SHP77 (cell line): Measurements from ENCODE around the gene KIAA0513.
"Not testable (repeated sequence)": the region's sequence is repeated elsewhere in the genome, so short reads cannot be mapped to it uniquely, and the experiment has no call there.

Experiments used
- DNase-seq, 2 experiments: peaks; one replicate each; lab custom pipeline; 2025; lab: John Stamatoyannopoulos, UW

Gene KIAA0513

DNA sequence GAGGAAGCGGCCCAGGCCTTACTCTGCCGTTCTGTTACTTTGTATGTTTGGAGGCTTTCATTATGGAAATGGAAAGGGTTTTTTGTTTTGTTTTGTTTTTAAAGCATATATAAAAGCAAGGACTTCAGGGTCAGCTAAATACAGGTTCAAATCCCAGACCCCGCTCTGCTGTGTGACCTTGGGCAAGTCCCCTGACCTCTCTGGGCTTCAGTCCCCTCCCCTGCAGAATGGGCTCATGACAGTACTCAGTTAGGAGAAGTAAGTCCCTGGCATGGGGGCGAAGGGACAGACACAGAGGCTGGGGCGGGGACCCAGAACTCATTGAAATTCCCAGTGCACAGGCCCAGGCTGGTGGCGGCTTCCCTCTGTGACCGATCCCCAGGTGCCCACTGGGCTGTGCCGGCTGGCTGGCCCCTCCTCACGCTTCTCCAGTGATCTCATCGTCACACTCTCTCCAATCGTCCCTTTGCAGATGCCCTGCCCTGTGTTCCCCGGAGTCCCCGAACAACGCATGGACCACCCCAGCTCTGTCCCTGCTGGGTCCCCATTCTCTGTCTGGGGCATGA is 85.7 kb downstream of the KIAA0513 start:
- no peak for DNase-seq

DNA sequence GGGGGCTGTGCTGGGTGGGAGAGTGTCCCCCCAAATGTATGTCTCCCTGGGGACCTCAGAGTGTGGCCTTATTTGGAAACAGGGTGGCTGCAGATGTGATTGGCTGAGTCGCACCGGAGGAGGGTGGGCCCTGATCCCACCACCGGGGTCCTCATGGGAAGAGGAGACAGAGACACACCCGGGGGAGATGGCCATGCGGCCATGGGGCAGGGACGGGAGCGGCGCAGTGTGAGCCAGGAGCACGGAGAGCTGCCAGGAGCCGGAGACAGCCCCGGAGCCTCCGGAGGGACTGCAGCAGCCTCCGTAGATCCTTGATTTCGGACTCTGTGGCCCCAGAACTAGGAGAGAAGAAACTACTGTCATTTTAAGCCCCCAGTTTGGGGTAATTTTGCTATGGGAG is 86.3 kb downstream of the KIAA0513 start:
- no peak for DNase-seq

GRCh38 chr16:85114909-85115567 is 87.4 kb downstream of the KIAA0513 start:
- peak; percentile 78 to 88 for DNase-seq

- DNase-seq: no peak
Measured at GRCh38 chr16:85117418-85117817, 89.8 kb downstream of the KIAA0513 start.

GRCh38 chr16:85120006-85120340 is 92.4 kb downstream of the KIAA0513 start:
- DNase-seq: no peak

DNA sequence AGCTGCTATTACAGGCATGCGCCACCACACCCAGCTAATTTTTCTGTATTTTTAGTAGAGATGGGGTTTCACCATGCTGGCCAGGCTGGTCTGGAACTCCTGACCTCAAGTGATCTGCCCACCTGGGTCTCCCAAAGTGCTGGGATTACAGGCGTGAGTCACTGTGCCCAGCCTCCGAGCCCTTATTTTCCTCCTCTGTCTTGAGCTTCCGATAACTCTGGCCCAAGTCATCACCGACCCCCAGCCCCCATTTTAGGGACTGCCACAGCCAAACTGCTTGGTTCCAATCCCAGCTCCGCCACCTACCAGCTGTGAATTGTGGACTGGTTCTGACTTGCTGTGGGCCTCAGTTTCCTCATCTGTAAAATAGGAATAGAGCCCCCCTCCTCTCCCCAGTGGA is 95.8 kb downstream of the KIAA0513 start:
- not testable (repeated sequence) for DNase-seq

GRCh38 chr16:85123891-85124635 is 96.5 kb downstream of the KIAA0513 start:
- no peak for DNase-seq

- DNase-seq: peak; percentile 73 to 81
Measured at GRCh38 chr16:85124636-85125346, 97.2 kb downstream of the KIAA0513 start.

DNA sequence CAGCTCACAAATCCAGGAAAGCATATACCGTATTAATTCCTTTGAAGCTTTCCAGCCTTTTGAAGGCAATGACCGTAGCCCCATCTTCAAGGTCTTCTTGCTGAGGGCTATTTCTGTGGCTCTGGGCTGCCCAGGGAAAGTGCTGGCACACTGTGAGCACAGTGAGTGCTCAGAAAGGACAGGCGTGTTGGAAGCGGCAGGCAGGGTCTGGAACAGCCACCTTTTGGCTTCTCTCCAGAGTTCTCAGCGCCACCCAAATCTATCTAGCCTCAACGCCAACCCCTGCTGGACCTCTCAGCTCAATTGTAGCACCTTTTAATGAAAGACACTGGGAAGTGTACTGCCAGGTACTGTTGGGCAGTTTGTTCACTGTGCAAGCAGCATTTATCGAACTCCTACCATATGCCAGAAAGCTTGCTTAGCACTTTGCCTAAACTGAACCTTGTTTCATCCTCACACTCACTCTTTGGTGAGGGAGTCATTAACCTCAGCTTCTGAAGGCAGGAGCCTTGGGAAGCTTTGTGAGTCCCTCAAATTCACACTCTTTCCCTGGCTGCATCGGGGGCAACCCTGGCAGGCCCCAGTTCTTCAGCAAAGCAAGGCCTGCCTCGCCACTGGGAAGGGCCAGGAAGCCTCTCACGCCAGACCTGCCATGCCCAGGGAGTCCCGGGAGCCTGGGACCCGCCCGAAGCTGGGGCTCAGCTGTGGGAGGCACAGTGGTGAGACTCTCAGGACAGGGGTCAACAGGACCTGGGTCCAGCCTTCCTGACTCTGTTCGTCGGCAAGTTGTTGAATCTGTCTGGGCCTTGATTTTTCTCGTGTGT is 98.2 kb downstream of the KIAA0513 start:
- peak in 1 of 2 experiments; percentile 34 for DNase-seq

- no peak for DNase-seq
Measured at GRCh38 chr16:85126394-85126704, 98.8 kb downstream of the KIAA0513 start.

DNA sequence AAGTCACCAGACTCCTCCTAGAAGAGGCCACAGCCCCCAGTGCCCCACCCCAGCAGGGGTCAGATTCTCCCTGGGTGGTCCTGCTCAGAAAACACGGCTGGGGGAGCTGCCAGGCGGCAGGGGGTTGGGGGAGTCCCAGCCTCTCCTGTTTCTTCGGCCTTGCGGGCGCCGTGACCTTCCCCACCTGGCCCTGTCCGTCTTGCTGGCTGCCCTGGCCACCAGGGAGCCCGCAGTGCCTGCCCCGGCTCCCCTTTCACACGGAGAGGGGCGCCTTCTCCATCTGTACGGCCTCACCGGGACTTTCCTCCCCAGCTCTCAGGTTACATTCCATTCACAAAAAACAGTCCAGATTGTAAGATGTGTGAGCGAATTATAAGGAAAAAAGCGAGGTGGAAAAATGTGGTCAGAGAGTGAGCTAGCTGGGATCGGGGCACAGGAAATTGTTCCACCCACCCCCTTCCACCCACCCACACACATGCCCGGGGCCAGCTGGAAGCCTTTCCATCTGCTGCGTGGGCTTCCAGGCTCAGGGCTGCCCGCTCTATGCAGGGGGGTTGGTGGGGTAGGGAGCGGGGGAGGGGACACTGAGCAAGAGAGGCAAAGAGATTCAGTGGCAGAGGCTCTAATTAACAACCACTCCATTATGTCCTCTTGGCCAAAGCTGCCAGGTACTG is 99.2 kb downstream of the KIAA0513 start:
- DNase-seq: peak in 1 of 2 experiments; percentile 48

GRCh38 chr16:85127379-85127723 is 99.8 kb downstream of the KIAA0513 start:
- DNase-seq: no peak

GRCh38 chr16:85128079-85128837 is 100.7 kb downstream of the KIAA0513 start:
- DNase-seq: no peak

GRCh38 chr16:85129876-85130704 is 102.5 kb downstream of the KIAA0513 start:
- no peak for DNase-seq

DNA sequence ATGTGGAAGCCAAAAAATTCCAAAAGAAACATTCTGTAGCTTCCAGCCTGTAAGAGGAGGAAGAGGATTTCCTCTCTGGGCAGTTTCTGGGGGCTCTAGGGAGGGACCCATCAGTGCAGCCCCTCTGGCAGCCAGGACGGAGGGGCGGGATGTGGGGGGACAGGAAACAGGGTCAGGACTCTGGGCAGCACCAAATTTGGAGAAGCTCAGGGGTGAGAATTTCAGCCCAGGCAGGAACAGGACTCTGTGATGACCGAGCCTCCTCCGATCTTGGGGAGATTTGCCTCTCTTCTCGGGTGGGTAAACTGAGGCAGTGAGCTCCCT is 103.1 kb downstream of the KIAA0513 start:
- no peak for DNase-seq

- no peak for DNase-seq
Measured at GRCh38 chr16:85132456-85133289, 105.1 kb downstream of the KIAA0513 start.

DNA sequence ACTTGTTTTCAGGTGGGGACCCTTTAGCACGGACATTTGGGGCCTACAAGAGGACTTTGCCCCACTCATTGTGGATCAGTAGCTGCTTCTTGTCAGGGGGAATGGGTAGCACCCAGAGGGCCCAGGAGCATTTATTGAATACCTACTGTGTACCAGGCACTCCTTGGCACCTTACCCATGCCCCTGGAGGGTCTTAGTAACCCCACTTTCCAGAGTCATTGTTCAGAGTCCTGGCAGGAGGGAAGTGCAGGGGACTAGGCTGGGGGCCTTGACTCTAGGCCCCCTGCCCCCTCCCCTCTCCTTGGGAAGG is 105.7 kb downstream of the KIAA0513 start:
- DNase-seq: no peak

DNA sequence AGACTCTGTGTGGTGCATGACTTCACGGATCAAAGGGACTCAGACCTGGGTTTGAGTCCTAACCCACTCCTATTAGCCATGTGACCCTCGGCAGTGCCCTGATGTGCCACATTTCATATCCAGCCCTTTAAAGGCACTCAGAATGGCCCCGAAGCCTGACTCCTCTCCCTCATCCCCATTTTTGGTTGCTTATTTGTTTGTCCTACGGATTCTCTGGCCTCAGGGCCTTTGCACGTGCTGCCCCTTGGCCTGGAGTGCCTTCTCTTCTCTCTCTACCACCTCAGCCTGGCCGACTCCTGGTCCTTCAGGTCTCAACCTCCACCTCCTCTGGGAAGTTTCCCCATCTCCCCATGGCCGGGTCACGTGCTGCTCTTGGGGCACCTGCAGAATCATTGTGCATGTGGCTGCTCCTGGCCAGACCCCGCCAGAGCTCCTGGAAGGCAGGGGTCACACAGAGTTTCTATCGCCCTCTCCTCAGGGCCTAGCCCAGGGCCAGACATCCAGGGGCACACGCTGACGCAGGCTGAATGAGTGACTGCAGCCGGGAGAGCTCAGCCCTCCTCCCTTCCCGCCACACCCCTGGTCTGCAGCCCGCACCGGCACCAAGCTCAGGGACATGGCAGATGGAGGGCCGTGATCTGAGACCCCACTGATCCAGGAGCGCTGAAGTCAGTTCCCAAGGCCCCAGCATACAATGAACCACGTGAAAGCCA is 106.6 kb downstream of the KIAA0513 start:
- DNase-seq: no peak

- no peak for DNase-seq
Measured at GRCh38 chr16:85134789-85135142, 107.2 kb downstream of the KIAA0513 start.
